ENCODE results near the gene GBA3. TPM values are rescaled to one million over a fixed set of nuclear protein-coding genes. Genes with fewer than 3 reads are reported as not detected.

The GBA3 gene
- total RNA-seq, 4 donors from 2014 or later, result 0.47 to 0.56 TPM; not detected in 2

- no peak for TF ChIP-seq CTCF (IDR thresholded peaks at IDR 0.05)
- ATAC-seq (ENCODE audit: low FRiP score), result no peak
- DNase-seq (ENCODE audit: low spot score), result no peak
Observed at GRCh38 chr4:22712105-22712504, 19.4 kb downstream of the GBA3 start.

- ATAC-seq (ENCODE audit: low FRiP score) (no peak), DNase-seq (ENCODE audit: low spot score) (no peak)
- TF ChIP-seq CTCF (IDR thresholded peaks at IDR 0.05), result no peak
Observed at GRCh38 chr4:22712529-22712928, 19.8 kb downstream of the GBA3 start.

GRCh38 chr4:22713841-22714240 lies 21.1 kb downstream of the GBA3 start:
- ATAC-seq (ENCODE audit: low FRiP score) (no peak), DNase-seq (ENCODE audit: low spot score) (no peak)
- no peak for TF ChIP-seq CTCF (IDR thresholded peaks at IDR 0.05)

GRCh38 chr4:22719218-22719617 lies 26.5 kb downstream of the GBA3 start:
- ATAC-seq (ENCODE audit: low FRiP score) (no peak), DNase-seq (ENCODE audit: low spot score) (no peak)
- no peak for TF ChIP-seq CTCF (IDR thresholded peaks at IDR 0.05)

- no peak for DNase-seq (ENCODE audit: low spot score)
- no peak for ATAC-seq (ENCODE audit: low FRiP score)
- TF ChIP-seq CTCF (IDR thresholded peaks at IDR 0.05), result no peak
Observed at GRCh38 chr4:22720091-22720490, 27.4 kb downstream of the GBA3 start.

GRCh38 chr4:22721204-22721603 lies 28.5 kb downstream of the GBA3 start:
- no peak for ATAC-seq (ENCODE audit: low FRiP score)
- no peak for DNase-seq (ENCODE audit: low spot score)
- TF ChIP-seq CTCF (IDR thresholded peaks at IDR 0.05), result no peak

GRCh38 chr4:22730021-22730420 lies 37.3 kb downstream of the GBA3 start:
- no peak for ATAC-seq (ENCODE audit: low FRiP score)
- DNase-seq (ENCODE audit: low spot score), result no peak
- no peak for TF ChIP-seq CTCF (IDR thresholded peaks at IDR 0.05)

Measured in omental fat pad (tissue), 4 donors.